GM18909 (cell line): Measurements from ENCODE around the gene AMMECR1.
A peak's percentile ranks its signal among the peaks of the same experiment; 100 is the strongest.
"Not testable (repeated sequence)": the region's sequence is repeated elsewhere in the genome, so short reads cannot be mapped to it uniquely, and the experiment has no call there.

Experiments used
- ATAC-seq: cut with Tn5 transposase; IDR thresholded peaks from one replicate; pipeline ENCODE4 v1.9.1; 2021; ENCODE audit warnings: mild to moderate bottlenecking; ENCODE audit not compliant: unreplicated experiment, poor library complexity

Gene AMMECR1

DNA sequence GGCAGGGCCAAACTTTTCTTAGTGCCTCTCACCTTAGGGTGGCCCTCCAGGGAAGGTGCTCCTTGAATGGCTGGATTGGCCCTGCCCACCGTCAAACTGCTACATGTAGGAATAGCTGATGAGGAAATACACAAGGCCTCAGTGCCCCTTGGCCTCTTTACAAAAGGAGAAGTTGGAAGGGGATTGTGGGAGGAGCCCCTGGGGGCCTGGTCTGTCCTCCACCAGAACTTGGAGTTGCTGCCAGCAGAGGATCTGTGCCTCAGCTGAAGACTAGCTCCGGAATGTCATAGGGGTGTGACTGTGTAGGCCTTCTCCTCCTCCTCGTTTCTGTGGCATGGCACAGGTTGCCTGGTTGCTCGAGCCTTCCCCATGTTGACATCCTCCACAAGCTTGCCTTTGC is 142.7 kb downstream of the AMMECR1 start:
- ATAC-seq: no peak

- no peak for ATAC-seq
Measured at GRCh38 chrX:110173192-110174175, 144.4 kb downstream of the AMMECR1 start.

DNA sequence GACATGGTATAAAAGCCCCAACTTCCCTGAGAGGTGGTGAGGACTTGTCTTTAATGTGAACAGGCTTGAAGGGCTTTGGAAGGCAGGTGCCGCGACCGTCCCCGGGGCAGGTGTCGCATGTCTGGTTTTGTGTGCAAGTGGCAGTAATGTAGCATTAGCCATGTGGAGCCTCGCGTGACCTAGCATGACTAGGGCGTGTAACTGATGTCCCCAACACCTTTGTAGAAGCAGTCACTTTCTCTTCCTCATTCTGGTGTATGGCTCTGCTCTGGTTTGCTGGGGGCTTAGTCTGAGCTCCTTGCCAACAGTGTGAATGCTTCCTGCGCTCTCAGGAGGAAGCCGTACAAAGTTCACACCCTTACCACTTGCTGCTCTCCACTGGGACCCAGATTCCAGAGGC is 145.7 kb downstream of the AMMECR1 start:
- ATAC-seq: peak; percentile 98

GRCh38 chrX:110171442-110171841 is 146.4 kb downstream of the AMMECR1 start:
- ATAC-seq: no peak

GRCh38 chrX:110170029-110170428 is 147.9 kb downstream of the AMMECR1 start:
- no peak for ATAC-seq

GRCh38 chrX:110168585-110168984 is 149.3 kb downstream of the AMMECR1 start:
- no peak for ATAC-seq

DNA sequence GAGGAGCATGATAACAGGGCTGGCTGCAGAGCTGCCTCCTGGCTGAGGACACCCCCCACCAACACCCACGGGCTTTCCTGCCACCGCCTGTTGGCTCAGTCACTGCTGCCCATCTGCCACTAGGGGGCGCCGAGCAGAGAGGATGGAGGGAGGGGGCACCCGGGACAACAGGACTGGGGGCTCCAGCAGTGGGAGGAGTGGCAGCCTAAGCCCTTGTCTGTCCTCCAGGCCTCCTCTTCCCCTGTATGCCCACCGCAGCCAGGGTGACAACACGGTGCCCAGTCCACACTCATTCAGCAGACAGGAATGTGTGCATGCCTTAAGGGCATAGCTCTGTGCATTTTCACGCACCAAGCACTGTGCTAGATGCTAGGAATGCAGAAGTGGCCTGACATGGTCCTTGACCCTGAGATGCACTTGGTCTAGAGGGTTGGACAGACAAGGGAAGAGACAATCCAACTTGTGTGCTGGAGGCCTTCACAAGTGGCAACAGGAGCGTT is 149.9 kb downstream of the AMMECR1 start:
- no peak for ATAC-seq

DNA sequence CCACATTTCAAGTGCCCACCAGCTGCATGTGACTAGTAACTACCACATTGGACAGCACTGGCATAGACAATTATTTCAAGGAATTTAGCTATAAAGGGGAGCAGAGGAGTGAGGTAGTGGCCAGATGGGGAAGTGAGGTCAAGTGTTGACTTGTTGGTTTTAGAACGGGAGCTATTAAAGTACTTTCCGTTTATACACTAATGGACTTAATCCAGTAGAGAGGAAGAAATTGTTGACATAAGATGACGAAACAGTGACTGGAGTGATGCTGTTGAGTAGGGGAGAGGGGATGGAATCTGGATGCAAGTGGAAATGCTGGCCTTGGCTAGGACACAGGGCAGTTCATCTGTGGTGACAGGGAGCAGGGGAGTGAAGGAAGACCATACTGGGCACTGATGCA is 154.4 kb downstream of the AMMECR1 start:
- no peak for ATAC-seq

DNA sequence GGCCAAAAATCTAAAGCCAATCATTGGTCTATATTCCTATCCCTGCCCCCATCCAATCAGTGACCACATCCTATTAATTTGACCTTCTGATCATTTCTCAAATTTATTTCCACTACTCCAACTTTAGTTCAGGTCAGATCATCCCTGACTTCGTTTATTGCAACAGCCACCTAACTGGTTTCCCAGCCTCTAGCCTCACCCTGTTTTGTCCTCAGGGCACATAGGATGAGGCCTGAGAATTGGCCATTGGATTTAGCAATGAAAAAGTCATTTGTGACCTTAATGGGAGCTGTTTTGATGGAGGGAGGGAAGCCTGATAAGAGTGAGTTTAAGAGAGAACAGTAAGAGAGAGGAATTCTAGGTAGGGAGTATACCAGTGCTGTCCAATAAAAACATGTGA is 155.0 kb downstream of the AMMECR1 start:
- ATAC-seq: no peak

- ATAC-seq: no peak
Measured at GRCh38 chrX:110162131-110162530, 155.8 kb downstream of the AMMECR1 start.

- ATAC-seq: no peak
Measured at GRCh38 chrX:110161361-110161686, 156.6 kb downstream of the AMMECR1 start.

DNA sequence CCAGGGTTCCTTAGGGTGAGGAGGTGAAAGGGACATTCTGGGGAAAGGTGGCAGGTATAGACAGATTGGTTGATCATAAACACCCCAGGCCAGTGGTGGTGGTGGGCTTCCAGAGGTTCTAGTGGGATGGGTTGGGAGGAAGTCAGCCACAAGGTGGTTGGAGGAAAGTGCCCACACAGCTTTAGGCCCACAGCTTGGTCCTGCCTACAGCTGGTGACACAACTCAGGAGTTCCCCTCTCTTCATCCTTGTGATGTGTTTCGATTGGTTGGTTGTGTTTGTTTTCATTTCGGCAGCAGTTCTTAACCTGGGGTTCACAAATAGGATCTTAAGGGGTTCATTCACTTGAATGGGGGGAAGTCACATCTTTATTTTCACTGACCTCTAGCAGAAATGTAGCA is 158.0 kb downstream of the AMMECR1 start:
- ATAC-seq: no peak

- ATAC-seq: no peak
Measured at GRCh38 chrX:110159235-110159634, 158.7 kb downstream of the AMMECR1 start.

DNA sequence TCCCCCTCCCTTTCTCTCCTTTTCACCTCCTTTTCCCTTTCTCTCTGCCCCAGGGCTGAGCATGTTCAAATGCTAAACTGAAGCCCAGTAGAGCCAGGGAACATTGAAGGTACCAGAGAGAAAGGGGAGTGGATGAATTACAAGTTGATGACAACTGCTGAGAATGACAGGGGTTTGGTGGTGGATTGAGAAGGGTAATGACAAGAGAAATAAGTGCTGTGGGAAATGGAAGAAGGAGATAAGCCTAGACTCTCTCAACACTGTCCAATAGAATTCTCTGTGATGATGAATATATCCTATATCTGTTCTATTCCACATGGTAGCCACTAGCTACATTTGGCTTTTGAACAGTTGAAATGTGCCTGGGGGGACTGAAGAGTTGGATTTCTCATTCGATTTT is 160.4 kb downstream of the AMMECR1 start:
- no peak for ATAC-seq

- ATAC-seq: no peak
Measured at GRCh38 chrX:110156167-110156754, 161.6 kb downstream of the AMMECR1 start.

GRCh38 chrX:110155759-110156158 is 162.1 kb downstream of the AMMECR1 start:
- ATAC-seq: no peak

- not testable (repeated sequence) for ATAC-seq
Measured at GRCh38 chrX:110154328-110154727, 163.6 kb downstream of the AMMECR1 start.

DNA sequence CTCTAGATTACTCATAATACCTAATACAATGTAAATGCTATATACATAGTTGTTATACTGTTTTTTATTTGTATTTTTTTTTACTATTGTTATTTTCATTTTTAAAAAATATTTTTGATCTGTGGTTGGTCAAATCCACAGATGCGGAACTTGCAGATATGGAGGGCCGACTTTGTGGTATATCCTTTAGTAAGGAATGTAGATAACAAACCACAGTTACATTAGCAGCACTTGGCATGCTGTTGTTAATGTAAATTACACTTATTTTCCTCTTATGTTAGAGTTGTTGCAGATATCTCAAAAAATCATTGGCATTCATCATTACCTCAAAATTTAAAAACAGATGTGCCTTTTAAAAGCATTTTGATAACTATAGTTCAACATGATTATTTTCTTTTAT is 164.0 kb downstream of the AMMECR1 start:
- no peak for ATAC-seq

- no peak for ATAC-seq
Measured at GRCh38 chrX:110153244-110153643, 164.6 kb downstream of the AMMECR1 start.

GRCh38 chrX:110146521-110146920 is 171.4 kb downstream of the AMMECR1 start:
- ATAC-seq: peak; percentile 71

GRCh38 chrX:110145854-110146253 is 172.0 kb downstream of the AMMECR1 start:
- peak; percentile 75 for ATAC-seq

- no peak for ATAC-seq
Measured at GRCh38 chrX:110145311-110145710, 172.6 kb downstream of the AMMECR1 start.
